ENCODE measurements around the gene NTSR1.

NTSR1 gene

GRCh38 chr20:62707921-62708521 lies 615 bp upstream of the NTSR1 start:
- no peak for DNase-seq (ENCODE audit: low read depth in 2 of 3, low spot score in 1 of 3)

- no peak for DNase-seq (ENCODE audit: low read depth in 2 of 3, low spot score in 1 of 3)
These were observed 885 bp downstream of the NTSR1 start for GRCh38 chr20:62709537-62709905.

GRCh38 chr20:62710221-62710885 lies 1.7 kb downstream of the NTSR1 start:
- no peak for DNase-seq (ENCODE audit: low read depth in 2 of 3, low spot score in 1 of 3)

GRCh38 chr20:62710886-62711702 lies 2.5 kb downstream of the NTSR1 start:
- DNase-seq (ENCODE audit: low read depth in 2 of 3, low spot score in 1 of 3), result no peak

GRCh38 chr20:62711703-62712101 lies 3.1 kb downstream of the NTSR1 start:
- no peak for DNase-seq (ENCODE audit: low read depth in 2 of 3, low spot score in 1 of 3)

- DNase-seq (ENCODE audit: low read depth in 2 of 3, low spot score in 1 of 3), result no peak
These were observed 4.0 kb downstream of the NTSR1 start for GRCh38 chr20:62712606-62713005.

- no peak for DNase-seq (ENCODE audit: low read depth in 2 of 3, low spot score in 1 of 3)
These were observed 5.4 kb downstream of the NTSR1 start for GRCh38 chr20:62714006-62714405.

GRCh38 chr20:62714799-62715198 lies 6.2 kb downstream of the NTSR1 start:
- no peak for DNase-seq (ENCODE audit: low read depth in 2 of 3, low spot score in 1 of 3)

GRCh38 chr20:62715201-62715600 lies 6.6 kb downstream of the NTSR1 start:
- DNase-seq (ENCODE audit: low read depth in 2 of 3, low spot score in 1 of 3), result no peak

GRCh38 chr20:62716198-62716940 lies 7.7 kb downstream of the NTSR1 start:
- peak in 1 of 3 donors; percentile 9 for DNase-seq (ENCODE audit: low read depth in 2 of 3, low spot score in 1 of 3)

- no peak for DNase-seq (ENCODE audit: low read depth in 2 of 3, low spot score in 1 of 3)
These were observed 8.3 kb downstream of the NTSR1 start for GRCh38 chr20:62716941-62717310.

- DNase-seq (ENCODE audit: low read depth in 2 of 3, low spot score in 1 of 3), result no peak
These were observed 9.3 kb downstream of the NTSR1 start for GRCh38 chr20:62717933-62718332.

GRCh38 chr20:62718546-62718945 lies 9.9 kb downstream of the NTSR1 start:
- no peak for DNase-seq (ENCODE audit: low read depth in 2 of 3, low spot score in 1 of 3)

GRCh38 chr20:62719250-62719935 lies 10.8 kb downstream of the NTSR1 start:
- no peak for DNase-seq (ENCODE audit: low read depth in 2 of 3, low spot score in 1 of 3)

- no peak for DNase-seq (ENCODE audit: low read depth in 2 of 3, low spot score in 1 of 3)
These were observed 13.1 kb downstream of the NTSR1 start for GRCh38 chr20:62721511-62722370.

GRCh38 chr20:62722627-62723026 lies 14.0 kb downstream of the NTSR1 start:
- DNase-seq (ENCODE audit: low read depth in 2 of 3, low spot score in 1 of 3), result no peak

GRCh38 chr20:62723351-62723750 lies 14.7 kb downstream of the NTSR1 start:
- no peak for DNase-seq (ENCODE audit: low read depth in 2 of 3, low spot score in 1 of 3)

- DNase-seq (ENCODE audit: low read depth in 2 of 3, low spot score in 1 of 3), result no peak
These were observed 15.3 kb downstream of the NTSR1 start for GRCh38 chr20:62723768-62724450.

All from stimulated activated CD4-positive, alpha-beta T cell treated with anti-CD3 and anti-CD28 coated beads, Interleukin-12 subunit alpha, Interleukin-12 subunit beta, amount 100 ng/mL, for 48 hours (primary cell).